ENCODE measurements around the gene SETD4. TPM values are rescaled to one million over a fixed set of nuclear protein-coding genes. Genes with fewer than 3 reads are reported as not detected.

Gene SETD4, protein sequence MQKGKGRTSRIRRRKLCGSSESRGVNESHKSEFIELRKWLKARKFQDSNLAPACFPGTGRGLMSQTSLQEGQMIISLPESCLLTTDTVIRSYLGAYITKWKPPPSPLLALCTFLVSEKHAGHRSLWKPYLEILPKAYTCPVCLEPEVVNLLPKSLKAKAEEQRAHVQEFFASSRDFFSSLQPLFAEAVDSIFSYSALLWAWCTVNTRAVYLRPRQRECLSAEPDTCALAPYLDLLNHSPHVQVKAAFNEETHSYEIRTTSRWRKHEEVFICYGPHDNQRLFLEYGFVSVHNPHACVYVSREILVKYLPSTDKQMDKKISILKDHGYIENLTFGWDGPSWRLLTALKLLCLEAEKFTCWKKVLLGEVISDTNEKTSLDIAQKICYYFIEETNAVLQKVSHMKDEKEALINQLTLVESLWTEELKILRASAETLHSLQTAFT
- 10 to 100 TPM; 19.1 to 29.3 (median 22.5) TPM for total RNA-seq
- total RNA-seq (2013), result 22.6 TPM

DNA sequence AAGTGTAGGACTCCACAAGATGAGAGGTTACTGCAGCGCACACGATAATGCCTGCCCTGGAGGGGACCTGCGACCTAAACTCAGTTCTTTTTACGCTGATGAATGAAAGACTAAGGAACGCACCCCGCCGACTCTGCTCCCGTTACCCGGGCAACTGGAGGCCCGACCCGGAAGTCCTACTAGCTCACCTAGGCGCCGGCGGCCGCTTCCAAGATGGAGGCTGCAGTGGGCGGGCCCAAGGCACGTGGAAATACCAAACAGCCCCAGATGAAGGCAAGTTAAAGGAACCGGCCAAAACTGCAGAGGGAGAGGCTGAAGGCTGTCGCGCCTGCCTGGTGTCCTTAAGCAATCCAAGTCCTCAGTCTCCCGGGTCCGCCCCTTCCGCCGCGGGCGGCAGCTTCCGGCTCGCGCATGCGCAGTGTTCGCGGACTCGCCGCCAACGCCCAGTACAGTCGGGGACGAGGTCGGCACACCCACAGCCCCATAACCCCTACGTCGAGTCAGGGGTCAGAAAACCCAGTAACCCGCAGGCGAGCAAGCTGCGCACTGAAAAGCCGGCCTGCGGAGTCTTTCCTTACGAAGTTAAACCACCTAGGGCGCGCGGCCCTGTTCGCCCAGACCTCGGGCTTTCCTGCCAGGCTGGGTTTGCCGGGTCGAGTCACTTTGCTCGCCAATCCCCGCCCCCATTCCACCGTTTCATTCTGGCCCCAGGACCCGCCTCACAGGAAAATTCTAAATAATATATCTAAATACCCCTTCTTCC, at the start of gene SETD4:
Gene SETD4, minus strand, starts transcription at position 368 of the 763 bp plus-strand sequence. CDS start 1,638 bp downstream, outside the sequence.
- H3K4me1 Mint-ChIP-seq, result peaks cover 9 to 24% of the 10 kb centered on the region in 2 donors
- peaks cover 28% of the 10 kb centered on the region for H3K36me3 ChIP-seq (ENCODE audit: control insufficient read depth, insufficient read depth, low read length)
- no peaks in the 10 kb centered on the region for H3K9me3 ChIP-seq (ENCODE audit: control insufficient read depth, insufficient read depth, low read length)
- TF ChIP-seq, protein P1, sequence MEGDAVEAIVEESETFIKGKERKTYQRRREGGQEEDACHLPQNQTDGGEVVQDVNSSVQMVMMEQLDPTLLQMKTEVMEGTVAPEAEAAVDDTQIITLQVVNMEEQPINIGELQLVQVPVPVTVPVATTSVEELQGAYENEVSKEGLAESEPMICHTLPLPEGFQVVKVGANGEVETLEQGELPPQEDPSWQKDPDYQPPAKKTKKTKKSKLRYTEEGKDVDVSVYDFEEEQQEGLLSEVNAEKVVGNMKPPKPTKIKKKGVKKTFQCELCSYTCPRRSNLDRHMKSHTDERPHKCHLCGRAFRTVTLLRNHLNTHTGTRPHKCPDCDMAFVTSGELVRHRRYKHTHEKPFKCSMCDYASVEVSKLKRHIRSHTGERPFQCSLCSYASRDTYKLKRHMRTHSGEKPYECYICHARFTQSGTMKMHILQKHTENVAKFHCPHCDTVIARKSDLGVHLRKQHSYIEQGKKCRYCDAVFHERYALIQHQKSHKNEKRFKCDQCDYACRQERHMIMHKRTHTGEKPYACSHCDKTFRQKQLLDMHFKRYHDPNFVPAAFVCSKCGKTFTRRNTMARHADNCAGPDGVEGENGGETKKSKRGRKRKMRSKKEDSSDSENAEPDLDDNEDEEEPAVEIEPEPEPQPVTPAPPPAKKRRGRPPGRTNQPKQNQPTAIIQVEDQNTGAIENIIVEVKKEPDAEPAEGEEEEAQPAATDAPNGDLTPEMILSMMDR (IDR thresholded peaks at IDR 0.05), result no peak
- H3K27ac ChIP-seq (ENCODE audit: low read length), result peak within 1 kb of the TSS; percentile 72
- ATAC-seq (peak; percentile 85 to 92 (median 87)), DNase-seq (peak; percentile 91 to 95)
- H3K27me3 ChIP-seq (ENCODE audit: control insufficient read depth, insufficient read depth, low read length), result no peaks in the 10 kb centered on the region
- no peaks in the 10 kb centered on the region for H3K9me3 Mint-ChIP-seq
- H3K4me3 Mint-ChIP-seq, result peak within 1 kb of the TSS; percentile 96
- peak within 1 kb of the TSS; percentile 85 for H3K4me3 ChIP-seq (ENCODE audit: low read length)
- peaks cover 0 to 4% of the 10 kb centered on the region in 2 donors for H3K27me3 Mint-ChIP-seq (ENCODE audit: low read depth in 2 of 2)
- H3K4me1 ChIP-seq (ENCODE audit: control insufficient read depth, insufficient read depth, low read length), result peaks cover 15% of the 10 kb centered on the region
- intact Hi-C loops (cut with micrococcal nuclease), result loop anchor here (1.0 kb wide), 2 partner anchors 9 to 52 kb away; no protein-coding TSS in a partner anchor
- WGBS (ENCODE audit: insufficient coverage), result under 1% methylated on average over 57 of the region's 57 CpGs
- H3K27ac Mint-ChIP-seq, result peak within 1 kb of the TSS; percentile 93 to 94
- H3K36me3 Mint-ChIP-seq, result no peaks in the 10 kb centered on the region

DNA sequence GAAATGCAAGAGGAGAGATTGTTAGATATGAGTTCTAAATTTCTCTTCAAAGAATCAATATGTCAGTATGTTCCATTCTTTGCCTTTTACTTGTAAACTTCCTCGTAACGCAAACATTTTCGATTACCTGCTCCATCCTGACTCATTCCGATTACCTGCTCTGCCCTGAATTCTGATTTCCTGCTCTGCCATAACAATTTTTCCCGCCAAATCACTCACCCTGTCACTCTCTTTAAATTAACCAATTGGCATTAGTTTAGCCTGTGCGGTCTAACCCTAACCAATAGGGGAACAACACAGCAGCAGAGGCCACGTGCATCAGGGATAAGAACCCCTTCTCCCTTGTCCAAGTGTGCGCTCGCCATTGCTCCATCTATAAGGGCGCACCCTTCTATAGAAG, 49.5 kb upstream of the SETD4 start:
- peaks cover 23% of the 10 kb centered on the region for H3K4me1 ChIP-seq (ENCODE audit: control insufficient read depth, insufficient read depth, low read length)
- no peaks in the 10 kb centered on the region for H3K36me3 Mint-ChIP-seq
- H3K27ac ChIP-seq (ENCODE audit: low read length), result no peak overlapping the region
- no peaks in the 10 kb centered on the region for H3K36me3 ChIP-seq (ENCODE audit: control insufficient read depth, insufficient read depth, low read length)
- TF ChIP-seq, protein P1 (IDR thresholded peaks at IDR 0.05), result no peak
- ATAC-seq (no peak), DNase-seq (no peak)
- peaks cover 26 to 59% of the 10 kb centered on the region in 2 donors for H3K27me3 Mint-ChIP-seq (ENCODE audit: low read depth in 2 of 2)
- H3K27ac Mint-ChIP-seq, result no peak overlapping the region
- H3K4me1 Mint-ChIP-seq, result peaks cover 20 to 21% of the 10 kb centered on the region in 2 donors
- 92% methylated on average over 7 of the region's 10 CpGs for WGBS (ENCODE audit: insufficient coverage)
- no peak overlapping the region for H3K4me3 ChIP-seq (ENCODE audit: low read length)
- intact Hi-C loops (cut with micrococcal nuclease), result no loop called here
- H3K9me3 ChIP-seq (ENCODE audit: control insufficient read depth, insufficient read depth, low read length), result no peaks in the 10 kb centered on the region
- no peak overlapping the region for H3K4me3 Mint-ChIP-seq
- peaks cover 10% of the 10 kb centered on the region for H3K27me3 ChIP-seq (ENCODE audit: control insufficient read depth, insufficient read depth, low read length)
- no peaks in the 10 kb centered on the region for H3K9me3 Mint-ChIP-seq

DNA sequence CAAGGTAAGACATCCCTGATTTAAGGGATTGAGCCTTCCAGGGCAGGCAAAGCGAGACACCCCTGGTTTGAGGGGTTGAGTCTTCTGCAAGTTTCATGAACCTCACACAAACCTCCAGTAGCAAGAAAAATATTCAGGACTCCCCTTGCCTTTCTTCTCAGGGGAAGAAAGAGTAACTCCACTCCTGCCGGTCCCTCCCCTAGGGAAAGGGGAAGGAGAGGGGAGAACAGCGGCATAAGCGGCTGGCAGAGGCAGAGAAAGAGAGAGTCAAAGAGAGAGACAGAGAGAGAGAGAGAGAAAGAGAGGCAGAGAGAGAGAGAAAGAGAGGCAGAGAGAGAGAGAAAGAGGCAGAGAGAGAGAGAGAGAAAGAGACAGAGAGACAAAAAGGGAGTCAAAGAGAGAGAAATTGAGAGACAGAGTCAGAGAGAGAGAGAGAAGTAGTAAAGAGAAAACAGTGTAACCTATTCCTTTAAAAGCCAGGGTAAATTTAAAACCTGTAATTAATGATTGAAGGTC, 45.1 kb upstream of the SETD4 start:
- H3K4me1 Mint-ChIP-seq, result peaks cover 6 to 7% of the 10 kb centered on the region in 2 donors
- no peaks in the 10 kb centered on the region for H3K36me3 Mint-ChIP-seq
- TF ChIP-seq, protein P1 (IDR thresholded peaks at IDR 0.05), result no peak
- no peaks in the 10 kb centered on the region for H3K9me3 ChIP-seq (ENCODE audit: control insufficient read depth, insufficient read depth, low read length)
- peaks cover 13% of the 10 kb centered on the region for H3K27me3 ChIP-seq (ENCODE audit: control insufficient read depth, insufficient read depth, low read length)
- H3K4me3 Mint-ChIP-seq, result no peak overlapping the region
- WGBS (ENCODE audit: insufficient coverage), result 53% methylated on average over 4 of the region's 4 CpGs
- H3K27ac ChIP-seq (ENCODE audit: low read length), result no peak overlapping the region
- H3K36me3 ChIP-seq (ENCODE audit: control insufficient read depth, insufficient read depth, low read length), result no peaks in the 10 kb centered on the region
- H3K27me3 Mint-ChIP-seq (ENCODE audit: low read depth in 2 of 2), result peaks cover 40 to 88% of the 10 kb centered on the region in 2 donors
- intact Hi-C loops (cut with micrococcal nuclease), result no loop called here
- no peak for DNase-seq
- ATAC-seq, result no peak
- no peak overlapping the region for H3K4me3 ChIP-seq (ENCODE audit: low read length)
- no peak overlapping the region for H3K27ac Mint-ChIP-seq
- H3K4me1 ChIP-seq (ENCODE audit: control insufficient read depth, insufficient read depth, low read length), result peaks cover 8% of the 10 kb centered on the region
- H3K9me3 Mint-ChIP-seq, result no peaks in the 10 kb centered on the region

All from natural killer cell (primary cell).